HEK293T (cell line): Measurements from ENCODE around the gene MAST2.
"Not testable (repeated sequence)": the region's sequence is repeated elsewhere in the genome, so short reads cannot be mapped to it uniquely, and the experiment has no call there.

Experiments
- CTCF ChIA-PET: fragments of 350-600 bp; formaldehyde crosslinking; extraction: SDS; loops from one replicate; lab custom pipeline; 2021; ENCODE audit warnings: antibody characterized with exemption, inconsistent platforms; lab: Yijun Ruan, JAX
- POLR2A ChIA-PET: fragments of 350-600 bp; formaldehyde crosslinking; extraction: SDS; loops from one replicate; lab custom pipeline; 2020; ENCODE audit warnings: antibody characterized with exemption, inconsistent platforms; lab: Yijun Ruan, JAX
- DNase-seq: peaks from one replicate; pipeline ENCODE4 v3.0.0; 2012; ENCODE audit warnings: mixed read lengths; ENCODE audit errors: extremely low spot score
- ARNT ChIP-seq: fragments of 450-650 bp; IDR thresholded peaks from 2 replicates; pipeline ENCODE4 v1.6.1; 2017; ENCODE audit warnings: mild to moderate bottlenecking
- BHLHE40 ChIP-seq: fragments of 450-650 bp; IDR thresholded peaks from 2 replicates; pipeline ENCODE4 v1.6.1; 2016; ENCODE audit warnings: mild to moderate bottlenecking, moderate library complexity, borderline replicate concordance
- CTBP1 ChIP-seq: fragments of 450-650 bp; IDR thresholded peaks from 2 replicates; pipeline ENCODE4 v1.6.1; 2016; ENCODE audit warnings: borderline replicate concordance
- ELF4 ChIP-seq: fragments of 450-650 bp; IDR thresholded peaks from 2 replicates; pipeline ENCODE4 v1.6.1; 2017; ENCODE audit warnings: antibody characterized with exemption
- FOXA1 ChIP-seq: fragments of 450-650 bp; IDR thresholded peaks from 2 replicates; pipeline ENCODE4 v1.6.1; 2016; ENCODE audit warnings: mild to moderate bottlenecking
- FOXK2 ChIP-seq: fragments of 450-650 bp; IDR thresholded peaks from 2 replicates; pipeline ENCODE4 v1.6.1; 2016; ENCODE audit warnings: mild to moderate bottlenecking
- FOXM1 ChIP-seq: fragments of 450-650 bp; IDR thresholded peaks from 2 replicates; pipeline ENCODE4 v1.6.1; 2017; ENCODE audit warnings: mild to moderate bottlenecking, borderline replicate concordance
- HDGF ChIP-seq: fragments of 450-650 bp; IDR thresholded peaks from 2 replicates; pipeline ENCODE4 v1.6.1; 2017; ENCODE audit warnings: antibody characterized with exemption, borderline replicate concordance
- L3MBTL2 ChIP-seq: fragments of 450-650 bp; conservative IDR thresholded peaks from 2 replicates; pipeline ENCODE4 v1.6.1; 2016; ENCODE audit warnings: mild to moderate bottlenecking
- LEF1 ChIP-seq: fragments of 450-650 bp; IDR thresholded peaks from 2 replicates; pipeline ENCODE4 v1.6.1; 2017; ENCODE audit warnings: mild to moderate bottlenecking, borderline replicate concordance
- NFRKB ChIP-seq: fragments of 450-650 bp; IDR thresholded peaks from 2 replicates; pipeline ENCODE4 v1.6.1; 2016; ENCODE audit warnings: mild to moderate bottlenecking, moderate library complexity
- PKNOX1 ChIP-seq: fragments of 450-650 bp; IDR thresholded peaks from 2 replicates; pipeline ENCODE4 v1.6.1; 2016
- SP1 ChIP-seq: fragments of 450-650 bp; IDR thresholded peaks from 2 replicates; pipeline ENCODE4 v1.6.1; 2017
- SUZ12 ChIP-seq: fragments of 450-650 bp; IDR thresholded peaks from 2 replicates; pipeline ENCODE4 v1.6.1; 2016; ENCODE audit warnings: mild to moderate bottlenecking
- TARDBP ChIP-seq: fragments of 450-650 bp; IDR thresholded peaks from 2 replicates; pipeline ENCODE4 v1.6.1; 2016
- ZNF384 ChIP-seq: fragments of 450-650 bp; IDR thresholded peaks from 2 replicates; pipeline ENCODE4 v1.6.1; 2016

MAST2 gene

GRCh38 chr1:45863218-45863617, 59.8 kb downstream of the MAST2 start:
- TF ChIP-seq ARNT (no peak), BHLHE40 (no peak), ELF4 (no peak), FOXK2 (no peak), FOXM1 (no peak), SUZ12 (no peak), L3MBTL2 (no peak), FOXA1 (no peak), ZNF384 (no peak), PKNOX1 (no peak), TARDBP (no peak), SP1 (no peak), CTBP1 (no peak), NFRKB (no peak)
- ChIA-PET POLR2A (interaction anchor here (1.3 to 1.4 kb wide), 2 partner anchors 9 to 15 kb away, joined by 3 to 6 read pairs; no protein-coding TSS in a partner anchor), CTCF (interaction anchor here (1.3 kb wide), 1 partner anchor 360 kb away, joined by 4 read pairs; no protein-coding TSS in a partner anchor)
- no peak for DNase-seq

GRCh38 chr1:45864167-45865106, 61.0 kb downstream of the MAST2 start:
- ChIA-PET CTCF (no interaction called here), POLR2A (interaction anchor here (0.7 kb wide), 1 partner anchor 10 kb away, joined by 3 read pairs; no protein-coding TSS in a partner anchor)
- no peak for DNase-seq
- TF ChIP-seq LEF1 (no peak), FOXK2 (no peak), CTBP1 (no peak), PKNOX1 (no peak), HDGF (no peak), SP1 (no peak), L3MBTL2 (no peak), FOXM1 (no peak), ELF4 (no peak), ARNT (no peak), SUZ12 (no peak), FOXA1 (no peak), NFRKB (no peak), ZNF384 (no peak)

- no peak for TF ChIP-seq BHLHE40
- no peak for TF ChIP-seq CTBP1
- no peak for TF ChIP-seq FOXA1
- TF ChIP-seq LEF1 = no peak
- no peak for TF ChIP-seq HDGF
- TF ChIP-seq ARNT = no peak
- TF ChIP-seq PKNOX1 = no peak
- no peak for TF ChIP-seq FOXM1
- no peak for TF ChIP-seq SUZ12
- no peak for TF ChIP-seq SP1
- TF ChIP-seq L3MBTL2 = no peak
- no peak for TF ChIP-seq FOXK2
- TF ChIP-seq ZNF384 = no peak
- no peak for TF ChIP-seq TARDBP
- DNase-seq = no peak
- CTCF ChIA-PET = no interaction called here
- POLR2A ChIA-PET = no interaction called here
These were observed 64.4 kb downstream of the MAST2 start for GRCh38 chr1:45867697-45868348.

GRCh38 chr1:45868861-45869260, 65.4 kb downstream of the MAST2 start:
- DNase-seq = no peak
- POLR2A ChIA-PET = no interaction called here
- no peak for TF ChIP-seq L3MBTL2
- TF ChIP-seq SP1 = no peak
- TF ChIP-seq FOXM1 = no peak
- CTCF ChIA-PET = no interaction called here

GRCh38 chr1:45870500-45870899, 67.1 kb downstream of the MAST2 start:
- CTCF ChIA-PET = no interaction called here
- DNase-seq = no peak
- no peak for TF ChIP-seq SP1
- no peak for TF ChIP-seq HDGF
- no peak for TF ChIP-seq LEF1
- TF ChIP-seq FOXA1 = no peak
- no peak for TF ChIP-seq TARDBP
- no peak for TF ChIP-seq PKNOX1
- no peak for TF ChIP-seq L3MBTL2
- no peak for TF ChIP-seq ELF4
- TF ChIP-seq FOXM1 = no peak
- TF ChIP-seq ARNT = no peak
- POLR2A ChIA-PET = no interaction called here

GRCh38 chr1:45872173-45872801, 68.9 kb downstream of the MAST2 start:
- DNase-seq, CTCF ChIA-PET, POLR2A ChIA-PET: not testable (repeated sequence)
